HG03103 (cell line): ENCODE data around the gene ZMAT5.

ENCODE experiments used
- ATAC-seq: cut with Tn5 transposase; IDR thresholded peaks from one replicate; pipeline ENCODE4 v1.9.1; 2021; ENCODE audit warnings: low read depth; ENCODE audit not compliant: unreplicated experiment

The ZMAT5 gene

DNA sequence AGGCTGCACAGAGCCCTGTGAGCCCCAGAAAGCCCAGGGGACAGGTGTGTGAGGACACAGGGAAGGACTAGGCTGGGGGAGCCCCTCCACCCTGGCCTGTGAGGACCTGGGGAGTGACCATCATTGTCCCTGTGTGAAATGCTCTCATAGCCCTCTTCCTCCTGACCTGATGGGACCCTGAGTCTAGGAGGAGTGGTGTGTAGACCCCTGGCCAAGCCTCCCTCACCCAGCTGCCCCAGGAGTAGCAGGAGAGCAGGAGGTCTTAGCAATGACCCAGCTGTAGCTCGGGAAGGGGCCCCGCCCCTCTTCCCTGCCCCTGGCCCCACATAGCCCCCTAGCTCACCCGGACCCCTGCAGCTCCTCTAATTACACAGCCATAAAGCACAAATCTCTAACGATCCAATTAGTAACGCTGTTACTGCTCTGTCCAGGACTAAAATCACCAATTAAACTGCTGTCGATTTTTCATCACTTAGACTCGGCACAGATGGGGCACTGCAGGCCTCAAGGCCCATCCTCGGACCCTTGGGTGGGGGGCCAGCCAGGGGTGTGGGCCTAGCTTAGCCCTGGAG lies 53.6 kb downstream of the ZMAT5 start:
- no peak for ATAC-seq

DNA sequence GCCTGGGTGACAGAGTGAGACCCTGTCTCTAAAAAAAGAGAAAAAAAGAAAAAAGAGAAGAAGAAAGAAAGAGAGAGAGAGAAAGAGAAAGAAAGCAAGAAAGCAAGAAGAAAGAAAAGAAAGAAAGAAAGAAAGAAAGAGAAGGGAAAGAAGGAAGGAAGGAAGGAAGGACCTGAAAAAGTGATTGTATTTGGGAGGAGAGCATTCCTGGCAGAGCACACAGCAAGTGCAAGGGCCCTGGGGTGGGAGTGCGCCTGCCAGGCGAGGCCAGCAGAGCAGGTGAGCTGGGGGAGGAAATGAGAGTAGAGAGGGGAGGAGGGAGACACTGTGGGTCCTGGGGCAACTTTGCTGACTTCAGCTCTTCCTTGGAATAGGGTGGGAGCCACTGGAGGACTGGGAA lies 54.7 kb downstream of the ZMAT5 start:
- ATAC-seq: no peak

DNA sequence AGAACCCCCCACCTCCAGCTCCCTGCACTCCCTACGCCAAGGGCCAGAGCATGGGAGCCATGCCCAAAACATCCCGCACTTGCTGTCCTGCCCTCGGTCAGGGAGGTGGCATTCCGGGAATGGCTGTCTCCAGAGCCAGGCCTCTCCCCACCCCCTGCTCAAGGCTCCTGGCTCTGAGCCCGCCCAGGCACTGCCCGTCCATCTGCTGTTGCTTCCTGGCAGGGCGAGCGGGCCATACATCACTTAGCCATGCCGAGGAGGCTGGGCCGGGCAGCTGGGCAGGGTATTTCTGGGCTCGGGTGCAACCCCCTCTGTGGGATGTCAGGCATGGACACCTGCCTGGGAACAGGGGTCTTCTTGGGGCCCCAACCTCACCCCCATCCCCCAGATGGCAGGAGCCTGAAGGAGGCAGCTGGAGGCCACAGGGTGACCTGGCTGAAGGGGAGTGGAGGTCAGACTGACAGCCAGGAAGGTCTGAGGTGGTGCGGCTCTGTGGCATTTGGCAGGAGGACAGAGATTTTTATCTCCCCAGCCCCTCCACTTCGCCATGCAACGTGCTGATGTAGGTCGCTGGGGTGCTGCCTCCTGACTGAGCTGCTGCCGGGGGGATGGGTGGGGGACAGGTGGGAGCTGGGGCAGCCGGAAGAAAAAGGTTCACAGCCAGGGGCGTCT lies 55.7 kb downstream of the ZMAT5 start:
- ATAC-seq: no peak

DNA sequence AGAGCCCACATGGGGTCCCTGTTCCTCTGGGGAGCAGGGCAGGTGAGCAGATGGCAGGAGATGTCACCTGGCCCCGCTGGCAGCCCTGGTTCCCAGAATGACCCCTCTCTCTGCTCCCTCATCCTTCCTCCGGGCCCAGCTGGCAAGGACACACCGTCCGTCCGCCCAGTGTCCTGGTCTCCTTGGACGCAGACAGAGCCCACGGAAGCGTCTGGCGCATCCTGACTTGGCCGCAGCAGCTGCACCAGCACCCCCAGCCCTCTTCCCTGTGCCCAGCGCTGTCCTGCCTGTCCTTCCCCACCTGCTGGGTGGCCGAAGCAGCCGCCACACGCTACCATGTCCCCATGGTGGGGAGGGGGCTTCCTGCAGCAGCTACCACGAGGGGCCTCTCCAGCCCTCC lies 56.6 kb downstream of the ZMAT5 start:
- ATAC-seq: no peak

DNA sequence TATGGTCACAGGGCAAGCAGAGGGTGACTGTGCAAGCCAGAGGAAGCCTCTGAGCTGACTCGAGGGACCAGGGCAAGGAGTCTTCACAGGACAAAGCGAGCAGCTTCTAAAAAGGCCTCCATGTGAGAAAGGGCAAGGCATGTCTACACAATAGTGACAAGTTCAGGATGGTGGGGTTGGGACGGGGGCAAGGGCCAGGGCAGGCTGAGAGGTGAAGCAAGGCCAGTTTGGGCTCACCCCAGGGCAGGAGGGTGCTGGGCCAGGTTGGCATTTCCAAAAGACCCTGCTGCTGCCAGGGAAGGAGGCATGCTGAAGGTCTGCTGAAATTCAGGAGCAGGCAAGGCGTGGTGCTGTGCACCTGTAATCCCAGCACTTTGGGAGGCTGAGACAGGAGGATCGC lies 59.3 kb downstream of the ZMAT5 start:
- ATAC-seq: no peak

DNA sequence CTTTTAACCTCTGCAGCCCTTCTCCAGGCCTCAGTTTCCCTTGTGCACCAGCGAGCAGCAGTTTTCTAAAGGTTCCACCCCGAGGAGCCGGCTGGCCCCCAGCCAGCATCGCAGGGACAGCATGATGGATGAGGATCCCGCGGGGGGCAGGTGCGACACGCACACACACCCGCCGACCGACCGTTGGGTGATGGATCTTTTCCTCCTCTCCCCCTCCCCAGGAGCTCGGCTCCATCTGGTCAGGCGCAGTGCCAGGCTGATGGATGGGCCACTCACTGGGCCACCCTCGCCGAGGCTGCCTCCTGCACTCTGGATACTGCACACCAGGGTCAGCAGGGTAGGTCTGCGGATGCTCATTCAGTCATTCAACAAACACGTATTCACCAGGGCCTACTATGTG lies 59.8 kb downstream of the ZMAT5 start:
- ATAC-seq: no peak

DNA sequence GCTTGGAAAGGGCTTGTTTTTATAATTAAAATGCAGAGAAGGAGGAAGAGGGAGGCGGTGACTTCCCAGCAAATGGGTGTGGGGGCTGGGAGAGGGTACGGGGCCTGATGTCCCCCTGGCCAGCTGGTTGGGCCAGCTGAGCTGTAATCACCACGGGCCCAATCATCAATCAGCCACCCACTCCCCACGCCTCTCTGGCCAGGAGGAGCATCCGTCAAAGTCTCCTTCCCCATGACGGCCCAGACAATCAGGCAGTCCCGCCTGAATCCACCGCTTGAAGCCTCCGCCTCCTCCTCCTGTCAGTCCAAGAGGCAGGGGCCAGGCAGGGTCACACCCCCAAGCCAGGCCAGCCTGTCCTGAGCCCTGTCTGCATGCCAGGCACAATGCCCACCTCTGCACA lies 60.3 kb downstream of the ZMAT5 start:
- ATAC-seq: no peak

DNA sequence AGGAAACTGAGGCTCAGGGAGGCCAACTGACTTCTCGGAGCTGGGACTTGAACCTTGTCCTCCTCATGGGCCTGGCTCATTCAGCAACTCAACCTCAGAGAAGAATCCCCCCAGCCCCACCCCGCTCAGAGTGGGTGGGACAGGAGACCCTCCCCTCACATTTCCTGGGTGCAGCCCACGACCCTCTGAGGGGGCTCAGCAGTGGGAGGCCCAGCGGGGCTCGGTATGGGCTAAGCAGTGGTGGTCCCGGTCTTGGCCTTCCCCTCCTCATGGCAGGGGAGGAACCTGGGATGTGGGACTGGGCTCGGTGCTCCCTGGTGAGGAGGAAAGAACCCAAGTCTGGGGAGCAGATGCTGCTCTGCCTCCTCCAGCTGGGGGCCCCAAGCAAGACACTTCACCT lies 61.2 kb downstream of the ZMAT5 start:
- ATAC-seq: no peak

DNA sequence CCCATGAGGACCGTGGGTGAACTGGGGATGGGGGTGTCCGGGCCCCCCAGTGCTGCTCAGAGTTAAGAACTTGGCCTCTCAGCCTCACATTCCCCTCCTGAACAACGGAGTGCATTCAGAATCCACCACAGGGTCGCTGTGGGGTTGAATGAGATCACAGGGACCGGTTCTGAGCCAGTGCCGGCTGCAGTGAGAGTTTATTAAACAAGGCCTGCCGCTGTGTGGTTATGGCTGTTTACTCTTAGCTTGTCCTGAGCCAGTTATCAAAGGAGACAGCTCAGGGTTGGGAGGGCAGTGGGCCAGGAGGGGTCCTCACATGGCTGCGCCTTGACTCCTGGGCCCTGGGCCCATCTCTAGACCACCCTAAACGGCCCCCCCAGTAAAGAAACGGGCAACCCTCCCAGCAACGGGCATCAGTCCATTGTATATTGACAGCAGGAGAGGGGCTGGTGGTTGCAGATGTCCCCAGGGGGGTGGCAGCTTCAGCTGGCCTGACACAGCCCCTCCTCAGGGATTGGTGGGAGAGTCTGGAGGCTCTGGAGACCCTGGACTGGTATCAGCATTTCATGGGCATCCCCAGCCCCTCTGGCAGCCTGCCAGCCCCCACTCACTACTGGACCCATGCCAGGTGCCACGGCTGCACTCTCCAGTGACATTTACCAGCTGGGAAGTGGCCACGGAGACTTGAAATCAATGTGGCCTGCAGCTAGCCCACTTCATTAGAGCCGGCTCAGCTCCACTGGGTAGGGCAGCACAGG lies 62.1 kb downstream of the ZMAT5 start:
- no peak for ATAC-seq

DNA sequence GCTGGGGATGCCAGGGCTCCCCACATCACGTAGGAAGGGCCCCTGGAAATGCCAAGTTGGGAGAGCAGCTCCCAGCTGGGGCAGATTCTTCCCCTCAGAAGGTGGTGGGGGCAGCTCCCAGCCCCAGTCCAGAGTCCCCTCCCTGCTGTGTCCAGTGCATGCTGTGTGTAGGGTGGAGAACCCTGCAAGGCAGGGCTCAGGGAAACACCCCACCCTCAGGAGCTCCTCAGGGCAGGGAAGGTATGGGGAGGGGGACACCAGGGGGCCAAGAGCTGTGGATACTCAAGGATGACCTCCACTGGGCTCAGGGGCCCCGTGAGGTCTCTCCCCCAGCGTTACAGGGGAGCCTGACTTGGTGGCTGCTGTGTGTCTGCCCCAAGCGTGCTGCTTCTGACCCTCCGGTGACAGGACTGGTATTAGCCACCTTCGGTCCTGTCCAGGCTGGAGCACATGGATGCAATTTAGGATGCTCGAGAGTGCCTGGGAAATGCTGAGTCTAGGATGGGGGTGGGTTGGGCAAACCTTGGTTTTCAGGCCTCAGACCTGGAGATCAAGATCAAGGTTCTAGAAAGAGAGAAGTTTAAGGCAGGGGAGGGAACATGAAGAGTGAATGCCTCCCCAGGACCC lies 63.1 kb downstream of the ZMAT5 start:
- no peak for ATAC-seq

DNA sequence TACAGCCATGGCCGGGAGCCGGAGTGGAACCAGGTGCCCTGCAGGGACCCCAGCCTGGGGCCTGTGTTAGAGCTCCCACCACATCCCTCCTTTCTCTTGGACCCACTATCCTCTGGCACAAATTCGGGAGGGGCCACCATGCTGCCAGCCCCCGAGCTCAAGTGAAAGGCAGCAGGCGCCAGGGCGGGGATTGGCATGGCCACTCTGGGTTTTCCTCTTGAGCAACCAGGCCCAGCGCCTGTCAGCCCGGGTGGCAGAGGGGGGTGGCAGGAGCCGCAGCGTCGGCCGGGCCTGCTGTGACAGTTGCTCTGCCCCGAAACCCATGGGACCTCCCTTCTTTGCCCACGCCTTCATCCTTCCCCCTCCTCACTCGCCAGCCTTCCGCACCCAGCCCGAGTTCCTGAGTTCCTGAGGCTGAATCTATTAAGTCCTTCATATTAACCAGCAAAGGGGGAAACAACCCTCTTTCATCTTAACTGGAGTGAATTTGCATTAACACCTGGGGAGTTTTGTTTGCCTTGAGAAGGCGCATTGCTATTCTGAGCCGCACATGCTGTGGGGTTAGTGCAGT lies 63.8 kb downstream of the ZMAT5 start:
- no peak for ATAC-seq

DNA sequence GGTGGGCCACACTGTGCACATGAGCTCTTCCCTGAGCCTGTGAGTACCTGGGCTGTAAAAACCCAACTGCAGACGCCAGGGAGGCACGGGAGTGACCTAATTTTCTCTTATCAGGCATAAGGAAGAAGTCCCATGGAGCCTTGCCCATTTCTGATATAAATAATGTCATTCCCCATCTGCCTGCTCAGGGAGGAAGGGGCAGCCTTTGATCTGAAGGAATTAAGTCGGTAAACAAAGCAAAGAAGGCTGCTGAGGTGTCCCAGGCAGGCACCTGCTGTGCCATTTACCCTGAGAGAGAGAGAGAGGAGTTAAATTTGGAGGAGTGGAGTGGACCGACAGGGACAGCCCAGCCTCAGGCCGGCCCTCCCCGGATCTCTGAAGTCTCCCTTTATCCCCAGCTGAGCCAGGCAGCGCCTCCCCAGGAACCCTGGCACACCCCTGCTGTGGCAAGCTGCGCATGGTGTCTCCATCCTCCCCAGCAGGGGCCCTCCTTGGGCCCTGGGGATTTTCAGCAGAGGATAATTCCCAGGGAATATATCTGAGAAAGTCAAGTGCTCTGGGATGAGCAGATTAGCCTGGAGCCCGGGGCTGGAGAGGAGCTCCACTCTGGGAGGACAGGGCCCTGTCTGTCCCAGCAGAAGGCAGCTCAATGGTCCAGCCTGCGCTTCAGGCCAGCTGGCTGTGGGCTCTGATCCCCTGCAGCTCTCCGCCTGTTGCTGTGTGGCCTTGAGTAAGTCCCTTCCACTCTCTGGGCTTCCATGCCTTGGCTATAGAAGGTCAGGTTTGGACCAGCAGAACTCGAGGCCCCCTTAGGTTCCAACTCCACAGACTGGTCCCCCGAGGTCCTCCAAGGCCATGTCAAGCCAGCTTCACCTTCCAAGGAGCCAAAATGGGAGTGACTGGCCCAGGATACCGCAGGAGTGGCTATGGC lies 64.5 kb downstream of the ZMAT5 start:
- no peak for ATAC-seq

DNA sequence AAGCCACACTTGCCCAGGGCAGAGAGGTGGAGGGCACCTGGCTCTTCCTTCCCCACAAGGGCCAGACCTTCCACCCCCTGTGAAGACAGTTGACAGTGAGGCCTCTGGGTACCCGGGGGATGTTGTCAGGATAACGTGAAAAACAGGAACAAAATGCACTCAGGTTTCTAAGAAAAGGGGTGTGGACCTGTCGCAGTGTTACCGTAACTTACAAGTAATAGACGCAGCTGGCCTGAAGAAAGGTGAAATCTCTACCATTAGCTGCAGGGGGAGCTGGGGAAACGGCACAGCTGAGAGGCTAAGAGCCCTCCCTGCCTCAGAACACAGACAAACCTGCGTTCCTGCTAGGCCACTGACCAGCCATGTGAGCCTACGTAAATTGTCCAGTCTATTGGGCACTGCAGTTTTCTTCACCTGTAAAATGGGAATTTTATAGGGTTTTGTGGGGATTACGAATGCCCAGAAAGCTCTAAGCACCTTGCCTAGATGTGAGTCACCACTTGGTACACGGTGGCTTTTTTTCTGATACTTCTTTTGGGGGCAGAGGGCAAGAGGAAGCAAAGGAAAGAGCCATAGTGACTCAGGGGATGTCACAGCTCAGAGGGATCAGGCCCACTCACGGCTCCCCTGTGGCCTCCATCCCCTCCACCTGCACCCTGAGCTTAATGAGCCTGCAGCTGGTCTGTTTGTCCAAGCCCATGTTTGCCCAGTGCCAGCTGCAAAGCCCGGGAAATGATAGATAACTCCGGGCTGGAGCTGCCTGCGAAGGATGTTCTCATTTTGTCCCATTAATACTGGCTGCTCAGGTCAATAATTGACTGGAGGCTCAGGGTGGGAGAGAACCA lies 65.4 kb downstream of the ZMAT5 start:
- no peak for ATAC-seq

DNA sequence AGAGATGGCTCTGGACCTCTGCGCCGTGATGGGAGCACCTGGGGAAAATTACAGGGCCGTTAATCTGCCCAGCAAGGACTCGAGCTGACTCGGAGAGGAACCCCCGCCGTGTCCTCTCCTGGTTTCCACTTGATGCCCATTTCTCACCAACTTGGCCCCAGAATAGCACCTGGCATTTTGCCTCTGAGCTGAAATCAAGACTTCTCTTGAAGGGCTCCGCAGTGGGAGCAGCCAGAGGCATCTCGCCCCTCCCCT lies 66.0 kb downstream of the ZMAT5 start:
- ATAC-seq: no peak

DNA sequence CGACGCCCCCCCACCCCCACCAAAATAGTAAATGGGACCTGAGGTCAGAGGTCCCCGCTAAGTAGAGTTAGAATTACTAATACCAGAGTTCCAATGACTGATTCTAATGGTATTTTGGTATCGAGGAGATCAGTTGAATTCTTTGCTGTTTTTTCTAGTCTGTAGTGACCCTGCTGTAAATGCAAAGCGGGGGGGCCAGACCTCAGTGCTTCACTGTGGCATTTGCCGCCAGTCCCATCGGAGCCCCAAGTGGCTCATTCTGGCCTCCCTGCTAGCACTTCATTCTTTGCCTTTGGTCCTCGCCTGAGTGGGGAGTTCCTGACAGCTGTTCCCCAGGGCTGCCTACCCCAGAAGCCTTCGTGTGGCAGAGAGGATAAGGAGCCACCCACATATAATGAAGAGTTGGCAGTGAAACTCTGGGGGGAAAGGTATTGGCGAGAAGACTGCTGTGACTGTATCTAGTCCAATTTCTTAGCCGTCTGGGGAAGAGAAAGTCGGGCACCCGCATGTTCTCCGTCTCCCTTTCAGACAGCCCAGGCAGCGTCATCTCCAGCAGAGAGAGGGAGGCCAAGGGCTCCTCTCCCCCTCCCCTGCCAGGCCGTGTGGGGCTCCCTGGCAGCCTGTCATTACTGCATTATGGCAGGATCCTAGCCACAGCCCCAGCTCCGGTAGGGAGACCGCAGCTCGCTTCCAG lies 66.5 kb downstream of the ZMAT5 start:
- no peak for ATAC-seq

DNA sequence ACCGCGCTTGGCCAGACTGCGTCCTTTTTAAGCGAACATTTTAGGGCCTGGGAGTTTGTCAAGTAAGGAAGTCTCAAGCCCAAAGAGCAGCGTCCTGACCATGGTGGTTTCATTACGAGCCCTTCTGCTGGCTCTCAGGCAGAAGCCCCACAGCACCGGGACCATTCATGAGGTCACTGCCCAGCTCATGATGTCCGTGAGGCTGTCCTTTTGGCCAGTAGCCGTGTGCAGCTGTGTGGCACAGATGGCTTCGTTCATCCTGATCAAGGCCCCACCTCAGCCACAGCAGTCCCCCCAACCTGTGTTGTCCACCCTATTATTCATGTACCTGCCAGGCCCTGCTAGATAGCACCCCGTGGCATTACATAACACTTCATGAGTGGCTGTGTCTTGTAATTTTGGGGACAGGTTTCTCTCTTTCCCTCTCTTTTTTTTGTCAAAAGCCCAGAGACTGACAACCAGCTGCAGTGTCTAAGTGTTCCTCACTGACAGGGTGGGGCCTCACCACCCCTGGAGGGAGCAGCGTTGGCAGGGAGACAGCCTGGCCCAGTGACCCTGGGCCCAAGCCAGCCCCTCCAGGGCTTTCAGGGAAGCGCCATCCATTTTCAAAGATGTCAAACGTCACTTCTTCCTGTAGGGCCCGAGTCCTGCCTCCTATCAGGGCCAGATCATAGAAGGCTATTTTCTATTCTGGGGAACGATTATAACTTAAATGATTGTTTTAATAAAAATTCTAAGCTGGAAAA lies 68.8 kb downstream of the ZMAT5 start:
- no peak for ATAC-seq

DNA sequence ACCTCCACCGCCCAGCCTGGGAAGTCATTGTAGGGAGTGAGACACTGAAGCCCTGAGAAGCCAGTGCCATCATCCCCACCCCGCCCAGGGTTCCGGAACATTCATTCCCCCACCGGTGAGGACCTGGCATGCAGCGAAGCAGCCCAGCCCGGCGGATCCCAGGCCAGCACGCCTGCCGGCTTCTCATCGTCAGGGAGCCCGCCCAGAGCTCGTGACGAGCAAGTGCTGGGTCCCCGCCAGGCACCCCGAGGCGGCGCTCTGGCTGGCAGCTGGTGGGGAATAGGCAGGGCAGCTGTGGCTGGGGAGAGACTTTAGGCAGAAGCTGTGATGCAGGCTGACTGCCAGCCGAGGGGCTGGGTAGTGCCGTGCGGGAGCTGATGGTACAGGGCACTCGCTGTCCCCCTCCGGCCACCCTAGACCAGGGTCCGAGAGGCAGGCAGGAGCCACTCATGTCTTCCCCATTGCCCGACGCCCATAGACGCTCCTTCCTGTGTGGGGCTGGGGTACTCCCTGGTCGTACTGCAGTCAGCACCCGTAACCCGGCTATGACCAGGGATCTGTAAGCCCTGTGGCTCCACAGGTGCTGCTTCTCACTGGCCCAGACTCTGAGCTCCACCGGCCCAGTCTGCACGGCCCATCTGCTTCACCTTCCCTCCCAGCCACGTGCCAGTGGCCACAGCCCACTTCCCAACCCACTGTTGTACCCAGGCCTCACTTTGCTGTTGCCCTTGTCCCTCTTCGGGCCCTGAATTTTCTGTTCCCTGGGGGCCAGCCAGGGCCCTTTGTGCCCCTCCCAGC lies 71.5 kb downstream of the ZMAT5 start:
- no peak for ATAC-seq

DNA sequence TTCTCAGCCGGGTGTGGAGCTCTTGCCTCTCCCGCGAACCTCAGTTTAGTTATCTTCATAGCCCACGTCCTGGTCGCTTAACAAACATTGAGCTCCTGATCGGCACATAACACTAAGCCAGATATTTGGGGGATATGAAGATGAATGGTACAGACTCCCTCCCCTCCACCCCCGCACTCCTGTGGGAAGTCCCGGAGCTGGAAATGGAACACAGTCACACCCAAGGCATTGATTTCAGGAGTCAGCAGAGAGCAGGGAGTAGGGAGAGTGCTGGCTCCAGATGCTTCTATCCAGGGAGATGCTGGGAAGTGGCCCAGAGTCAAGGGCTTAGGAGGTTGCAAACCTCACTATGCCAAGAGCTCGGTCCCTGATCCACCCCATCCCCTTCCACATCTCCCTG lies 73.1 kb downstream of the ZMAT5 start:
- ATAC-seq: no peak
